ENCODE data around the gene STARD4. TPM values are rescaled to one million over a fixed set of nuclear protein-coding genes. Genes with fewer than 3 reads are reported as not detected.

The STARD4 gene
- total RNA-seq, 1 experiment from 2014 or later = 48.5 TPM

DNA sequence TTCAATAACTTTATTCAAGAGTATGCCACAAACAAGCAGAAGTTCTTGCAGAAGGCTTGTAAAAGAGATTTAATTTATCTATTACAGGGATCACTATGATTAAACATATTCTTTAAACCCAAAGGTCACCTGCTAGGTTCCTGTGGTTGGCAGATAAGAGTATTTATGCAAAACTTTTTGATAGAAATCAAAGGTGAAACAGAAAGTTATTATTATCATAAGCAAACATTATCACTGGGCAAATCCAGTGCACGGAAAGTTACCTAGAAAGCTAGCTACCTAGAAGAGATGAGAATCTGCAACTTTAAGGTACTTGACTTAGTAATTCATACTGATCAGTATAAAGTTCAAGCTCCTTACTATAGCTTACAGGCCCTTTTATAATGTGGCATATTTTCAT lies 3.2 kb downstream of the STARD4 start:
- H3K4me3 Mint-ChIP-seq = peak overlapping the region; percentile 95
- POLR2A ChIA-PET = no interaction called here
- ATAC-seq (no peak), DNase-seq (ENCODE audit: low spot score) (no peak)
- H3K9me3 Mint-ChIP-seq = no peaks in the 10 kb centered on the region
- peaks cover 11% of the 10 kb centered on the region for H3K36me3 Mint-ChIP-seq
- H3K27ac Mint-ChIP-seq = no peak overlapping the region
- no peaks in the 10 kb centered on the region for H3K27me3 Mint-ChIP-seq (ENCODE audit: low read depth)
- peaks cover 47% of the 10 kb centered on the region for H3K4me1 Mint-ChIP-seq
- TF ChIP-seq ZNF396 (CRISPR knock-in tag; IDR thresholded peaks at IDR 0.05; ENCODE audit: borderline replicate concordance) (no peak), KAT7 (CRISPR knock-in tag; IDR thresholded peaks at IDR 0.05; ENCODE audit: borderline replicate concordance) (no peak), CREB1 (CRISPR knock-in tag; IDR thresholded peaks at IDR 0.05) (no peak), ZSCAN18 (CRISPR knock-in tag; IDR thresholded peaks at IDR 0.05) (no peak), GABPB1 (CRISPR knock-in tag; IDR thresholded peaks at IDR 0.05) (no peak), PRRX2 (CRISPR knock-in tag; IDR thresholded peaks at IDR 0.05) (no peak), ZNF121 (CRISPR knock-in tag; IDR thresholded peaks at IDR 0.05) (no peak), TP53 (CRISPR knock-in tag; IDR thresholded peaks at IDR 0.05) (no peak), RELA (CRISPR knock-in tag; IDR thresholded peaks at IDR 0.05; ENCODE audit: borderline replicate concordance) (no peak), NFE2L1 (CRISPR knock-in tag; IDR thresholded peaks at IDR 0.05) (no peak), ZNF425 (CRISPR knock-in tag; conservative IDR thresholded peaks at IDR 0.05) (no peak), USF2 (CRISPR knock-in tag; IDR thresholded peaks at IDR 0.05) (no peak), ZNF423 (CRISPR knock-in tag; IDR thresholded peaks at IDR 0.05) (no peak), NR1H2 (CRISPR knock-in tag; IDR thresholded peaks at IDR 0.05) (no peak)
- TF ChIP-seq, protein P1, sequence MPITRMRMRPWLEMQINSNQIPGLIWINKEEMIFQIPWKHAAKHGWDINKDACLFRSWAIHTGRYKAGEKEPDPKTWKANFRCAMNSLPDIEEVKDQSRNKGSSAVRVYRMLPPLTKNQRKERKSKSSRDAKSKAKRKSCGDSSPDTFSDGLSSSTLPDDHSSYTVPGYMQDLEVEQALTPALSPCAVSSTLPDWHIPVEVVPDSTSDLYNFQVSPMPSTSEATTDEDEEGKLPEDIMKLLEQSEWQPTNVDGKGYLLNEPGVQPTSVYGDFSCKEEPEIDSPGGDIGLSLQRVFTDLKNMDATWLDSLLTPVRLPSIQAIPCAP (CRISPR knock-in tag; IDR thresholded peaks at IDR 0.05) = no peak
- TF ChIP-seq, protein P2, sequence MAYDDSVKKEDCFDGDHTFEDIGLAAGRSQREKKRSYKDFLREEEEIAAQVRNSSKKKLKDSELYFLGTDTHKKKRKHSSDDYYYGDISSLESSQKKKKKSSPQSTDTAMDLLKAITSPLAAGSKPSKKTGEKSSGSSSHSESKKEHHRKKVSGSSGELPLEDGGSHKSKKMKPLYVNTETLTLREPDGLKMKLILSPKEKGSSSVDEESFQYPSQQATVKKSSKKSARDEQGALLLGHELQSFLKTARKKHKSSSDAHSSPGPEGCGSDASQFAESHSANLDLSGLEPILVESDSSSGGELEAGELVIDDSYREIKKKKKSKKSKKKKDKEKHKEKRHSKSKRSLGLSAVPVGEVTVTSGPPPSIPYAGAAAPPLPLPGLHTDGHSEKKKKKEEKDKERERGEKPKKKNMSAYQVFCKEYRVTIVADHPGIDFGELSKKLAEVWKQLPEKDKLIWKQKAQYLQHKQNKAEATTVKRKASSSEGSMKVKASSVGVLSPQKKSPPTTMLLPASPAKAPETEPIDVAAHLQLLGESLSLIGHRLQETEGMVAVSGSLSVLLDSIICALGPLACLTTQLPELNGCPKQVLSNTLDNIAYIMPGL (CRISPR knock-in tag; IDR thresholded peaks at IDR 0.05) = no peak
- TF ChIP-seq, protein P3, sequence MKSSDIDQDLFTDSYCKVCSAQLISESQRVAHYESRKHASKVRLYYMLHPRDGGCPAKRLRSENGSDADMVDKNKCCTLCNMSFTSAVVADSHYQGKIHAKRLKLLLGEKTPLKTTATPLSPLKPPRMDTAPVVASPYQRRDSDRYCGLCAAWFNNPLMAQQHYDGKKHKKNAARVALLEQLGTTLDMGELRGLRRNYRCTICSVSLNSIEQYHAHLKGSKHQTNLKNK (CRISPR knock-in tag; IDR thresholded peaks at IDR 0.05) = no peak
- TF ChIP-seq, protein P4, sequence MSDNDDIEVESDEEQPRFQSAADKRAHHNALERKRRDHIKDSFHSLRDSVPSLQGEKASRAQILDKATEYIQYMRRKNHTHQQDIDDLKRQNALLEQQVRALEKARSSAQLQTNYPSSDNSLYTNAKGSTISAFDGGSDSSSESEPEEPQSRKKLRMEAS (CRISPR knock-in tag; IDR thresholded peaks at IDR 0.05) = no peak
- CTCF ChIA-PET = interaction anchor here (1.3 kb wide), 1 partner anchor 23 kb away, joined by 4 read pairs; no protein-coding TSS in a partner anchor

DNA sequence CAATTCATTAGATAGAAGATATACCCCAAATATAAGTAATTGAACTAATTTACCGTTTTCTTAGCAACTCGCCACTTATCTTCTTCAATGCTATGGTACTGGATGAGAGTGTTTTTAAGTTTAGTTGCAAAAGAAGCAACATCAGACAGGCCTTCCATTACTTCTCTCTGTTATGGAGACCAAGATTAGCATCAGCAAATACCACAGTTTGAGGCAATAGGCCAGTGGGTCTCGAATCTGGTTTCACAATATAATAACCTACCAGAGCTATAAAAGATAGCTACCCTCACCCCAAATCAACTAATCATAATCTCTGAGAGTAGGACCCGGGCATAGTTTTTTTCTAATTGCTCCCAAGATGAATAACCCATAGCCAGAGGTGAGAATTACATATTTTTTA lies 5.1 kb downstream of the STARD4 start:
- CTCF ChIA-PET = interaction anchor here (1.2 kb wide), 1 partner anchor 25 kb away, joined by 5 read pairs; no protein-coding TSS in a partner anchor
- TF ChIP-seq FOXK1 (CRISPR knock-in tag; IDR thresholded peaks at IDR 0.05) (no peak), GABPB1 (CRISPR knock-in tag; IDR thresholded peaks at IDR 0.05) (no peak), E2F4 (CRISPR knock-in tag; IDR thresholded peaks at IDR 0.05; ENCODE audit: borderline replicate concordance, low read depth) (no peak), ELF4 (CRISPR knock-in tag; IDR thresholded peaks at IDR 0.05; ENCODE audit: low read depth) (no peak), ZNF396 (CRISPR knock-in tag; IDR thresholded peaks at IDR 0.05; ENCODE audit: borderline replicate concordance) (no peak), ATF3 (CRISPR knock-in tag; conservative IDR thresholded peaks at IDR 0.05) (no peak), TP53 (CRISPR knock-in tag; IDR thresholded peaks at IDR 0.05) (no peak), JAZF1 (CRISPR knock-in tag; IDR thresholded peaks at IDR 0.05) (no peak), RELA (CRISPR knock-in tag; IDR thresholded peaks at IDR 0.05; ENCODE audit: borderline replicate concordance) (no peak)
- TF ChIP-seq, protein P5, sequence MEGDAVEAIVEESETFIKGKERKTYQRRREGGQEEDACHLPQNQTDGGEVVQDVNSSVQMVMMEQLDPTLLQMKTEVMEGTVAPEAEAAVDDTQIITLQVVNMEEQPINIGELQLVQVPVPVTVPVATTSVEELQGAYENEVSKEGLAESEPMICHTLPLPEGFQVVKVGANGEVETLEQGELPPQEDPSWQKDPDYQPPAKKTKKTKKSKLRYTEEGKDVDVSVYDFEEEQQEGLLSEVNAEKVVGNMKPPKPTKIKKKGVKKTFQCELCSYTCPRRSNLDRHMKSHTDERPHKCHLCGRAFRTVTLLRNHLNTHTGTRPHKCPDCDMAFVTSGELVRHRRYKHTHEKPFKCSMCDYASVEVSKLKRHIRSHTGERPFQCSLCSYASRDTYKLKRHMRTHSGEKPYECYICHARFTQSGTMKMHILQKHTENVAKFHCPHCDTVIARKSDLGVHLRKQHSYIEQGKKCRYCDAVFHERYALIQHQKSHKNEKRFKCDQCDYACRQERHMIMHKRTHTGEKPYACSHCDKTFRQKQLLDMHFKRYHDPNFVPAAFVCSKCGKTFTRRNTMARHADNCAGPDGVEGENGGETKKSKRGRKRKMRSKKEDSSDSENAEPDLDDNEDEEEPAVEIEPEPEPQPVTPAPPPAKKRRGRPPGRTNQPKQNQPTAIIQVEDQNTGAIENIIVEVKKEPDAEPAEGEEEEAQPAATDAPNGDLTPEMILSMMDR (IDR thresholded peaks at IDR 0.05) = no peak
- H3K27ac Mint-ChIP-seq = no peak overlapping the region
- no peaks in the 10 kb centered on the region for H3K27me3 Mint-ChIP-seq (ENCODE audit: low read depth)
- peaks cover 17% of the 10 kb centered on the region for H3K36me3 Mint-ChIP-seq
- peaks cover 34% of the 10 kb centered on the region for H3K4me1 Mint-ChIP-seq
- DNase-seq (ENCODE audit: low spot score) (no peak), ATAC-seq (no peak)
- H3K4me3 Mint-ChIP-seq = no peak overlapping the region
- POLR2A ChIA-PET = no interaction called here
- H3K9me3 Mint-ChIP-seq = no peaks in the 10 kb centered on the region
